ENCODE data around the gene MELTF. TPM values are rescaled to one million over a fixed set of nuclear protein-coding genes. Genes with fewer than 3 reads are reported as not detected.

MELTF gene
- total RNA-seq, 1 experiment from 2014 or later: 7.3 TPM

DNA sequence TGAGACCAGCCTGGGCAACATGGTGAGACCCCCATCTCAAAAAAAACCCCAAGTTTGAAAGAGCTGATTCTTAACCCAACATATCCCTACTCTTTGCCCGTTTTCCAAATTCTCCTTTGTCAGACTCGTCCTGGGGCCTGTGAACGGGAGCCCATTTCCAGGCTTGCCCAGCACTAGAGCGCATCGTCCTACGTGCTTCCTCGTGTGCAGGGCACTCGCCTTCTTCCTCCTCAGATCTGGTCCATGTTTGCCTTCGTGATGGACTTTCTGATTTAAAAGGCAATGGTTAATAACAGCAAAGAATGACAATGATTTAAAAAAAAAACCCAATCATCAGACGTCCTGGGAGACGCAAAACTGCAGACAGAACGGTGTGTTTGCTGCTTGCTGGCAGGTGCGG lies 10.1 kb downstream of the MELTF start (continued):
- TF ChIP-seq, protein P1, sequence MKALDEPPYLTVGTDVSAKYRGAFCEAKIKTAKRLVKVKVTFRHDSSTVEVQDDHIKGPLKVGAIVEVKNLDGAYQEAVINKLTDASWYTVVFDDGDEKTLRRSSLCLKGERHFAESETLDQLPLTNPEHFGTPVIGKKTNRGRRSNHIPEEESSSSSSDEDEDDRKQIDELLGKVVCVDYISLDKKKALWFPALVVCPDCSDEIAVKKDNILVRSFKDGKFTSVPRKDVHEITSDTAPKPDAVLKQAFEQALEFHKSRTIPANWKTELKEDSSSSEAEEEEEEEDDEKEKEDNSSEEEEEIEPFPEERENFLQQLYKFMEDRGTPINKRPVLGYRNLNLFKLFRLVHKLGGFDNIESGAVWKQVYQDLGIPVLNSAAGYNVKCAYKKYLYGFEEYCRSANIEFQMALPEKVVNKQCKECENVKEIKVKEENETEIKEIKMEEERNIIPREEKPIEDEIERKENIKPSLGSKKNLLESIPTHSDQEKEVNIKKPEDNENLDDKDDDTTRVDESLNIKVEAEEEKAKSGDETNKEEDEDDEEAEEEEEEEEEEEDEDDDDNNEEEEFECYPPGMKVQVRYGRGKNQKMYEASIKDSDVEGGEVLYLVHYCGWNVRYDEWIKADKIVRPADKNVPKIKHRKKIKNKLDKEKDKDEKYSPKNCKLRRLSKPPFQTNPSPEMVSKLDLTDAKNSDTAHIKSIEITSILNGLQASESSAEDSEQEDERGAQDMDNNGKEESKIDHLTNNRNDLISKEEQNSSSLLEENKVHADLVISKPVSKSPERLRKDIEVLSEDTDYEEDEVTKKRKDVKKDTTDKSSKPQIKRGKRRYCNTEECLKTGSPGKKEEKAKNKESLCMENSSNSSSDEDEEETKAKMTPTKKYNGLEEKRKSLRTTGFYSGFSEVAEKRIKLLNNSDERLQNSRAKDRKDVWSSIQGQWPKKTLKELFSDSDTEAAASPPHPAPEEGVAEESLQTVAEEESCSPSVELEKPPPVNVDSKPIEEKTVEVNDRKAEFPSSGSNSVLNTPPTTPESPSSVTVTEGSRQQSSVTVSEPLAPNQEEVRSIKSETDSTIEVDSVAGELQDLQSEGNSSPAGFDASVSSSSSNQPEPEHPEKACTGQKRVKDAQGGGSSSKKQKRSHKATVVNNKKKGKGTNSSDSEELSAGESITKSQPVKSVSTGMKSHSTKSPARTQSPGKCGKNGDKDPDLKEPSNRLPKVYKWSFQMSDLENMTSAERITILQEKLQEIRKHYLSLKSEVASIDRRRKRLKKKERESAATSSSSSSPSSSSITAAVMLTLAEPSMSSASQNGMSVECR (CRISPR knock-in tag; IDR thresholded peaks at IDR 0.05; ENCODE audit: borderline replicate concordance): no peak
- TF ChIP-seq EMX1 (CRISPR knock-in tag; IDR thresholded peaks at IDR 0.05) (no peak), TP53 (CRISPR knock-in tag; IDR thresholded peaks at IDR 0.05) (no peak), CREM (CRISPR knock-in tag; IDR thresholded peaks at IDR 0.05) (no peak), TEAD1 (CRISPR knock-in tag; IDR thresholded peaks at IDR 0.05) (no peak)
- TF ChIP-seq, protein P2, sequence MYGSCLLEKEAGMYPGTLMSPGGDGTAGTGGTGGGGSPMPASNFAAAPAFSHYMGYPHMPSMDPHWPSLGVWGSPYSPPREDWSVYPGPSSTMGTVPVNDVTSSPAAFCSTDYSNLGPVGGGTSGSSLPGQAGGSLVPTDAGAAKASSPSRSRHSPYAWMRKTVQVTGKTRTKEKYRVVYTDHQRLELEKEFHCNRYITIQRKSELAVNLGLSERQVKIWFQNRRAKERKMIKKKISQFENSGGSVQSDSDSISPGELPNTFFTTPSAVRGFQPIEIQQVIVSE (CRISPR knock-in tag; IDR thresholded peaks at IDR 0.05; ENCODE audit: borderline replicate concordance): no peak
- TF ChIP-seq, protein P3, sequence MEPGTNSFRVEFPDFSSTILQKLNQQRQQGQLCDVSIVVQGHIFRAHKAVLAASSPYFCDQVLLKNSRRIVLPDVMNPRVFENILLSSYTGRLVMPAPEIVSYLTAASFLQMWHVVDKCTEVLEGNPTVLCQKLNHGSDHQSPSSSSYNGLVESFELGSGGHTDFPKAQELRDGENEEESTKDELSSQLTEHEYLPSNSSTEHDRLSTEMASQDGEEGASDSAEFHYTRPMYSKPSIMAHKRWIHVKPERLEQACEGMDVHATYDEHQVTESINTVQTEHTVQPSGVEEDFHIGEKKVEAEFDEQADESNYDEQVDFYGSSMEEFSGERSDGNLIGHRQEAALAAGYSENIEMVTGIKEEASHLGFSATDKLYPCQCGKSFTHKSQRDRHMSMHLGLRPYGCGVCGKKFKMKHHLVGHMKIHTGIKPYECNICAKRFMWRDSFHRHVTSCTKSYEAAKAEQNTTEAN (CRISPR knock-in tag; IDR thresholded peaks at IDR 0.05): no peak

DNA sequence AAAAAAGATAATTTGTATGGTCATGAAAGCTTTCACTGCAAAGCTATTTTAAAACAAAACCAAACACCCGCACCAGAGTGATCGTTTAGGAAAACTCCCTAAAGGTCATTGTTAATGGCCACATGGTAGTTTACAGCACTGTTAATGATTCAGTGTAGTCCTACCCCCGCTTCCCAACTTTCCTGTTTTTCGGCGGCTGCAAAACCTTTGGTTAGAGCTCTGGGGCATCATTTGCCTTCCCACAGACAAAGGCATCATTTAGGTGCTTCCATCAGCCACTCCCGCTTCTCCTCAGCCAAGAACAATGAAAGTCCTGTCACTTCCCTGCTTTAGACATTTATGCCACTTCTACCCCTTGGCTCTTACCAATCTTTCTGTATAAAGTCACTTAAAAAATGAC lies 10.6 kb downstream of the MELTF start:
- Mint-ChIP-seq H3K4me3 (no peak overlapping the region), H3K4me1 (peaks cover 32% of the 10 kb centered on the region), H3K36me3 (no peaks in the 10 kb centered on the region), H3K27me3 (ENCODE audit: low read depth) (no peaks in the 10 kb centered on the region; the same call in 1 of the 2 replicates), H3K9me3 (no peaks in the 10 kb centered on the region), H3K27ac (no peak overlapping the region)
- no peak for ATAC-seq
- POLR2A ChIA-PET: no interaction called here
- TF ChIP-seq, protein P4, sequence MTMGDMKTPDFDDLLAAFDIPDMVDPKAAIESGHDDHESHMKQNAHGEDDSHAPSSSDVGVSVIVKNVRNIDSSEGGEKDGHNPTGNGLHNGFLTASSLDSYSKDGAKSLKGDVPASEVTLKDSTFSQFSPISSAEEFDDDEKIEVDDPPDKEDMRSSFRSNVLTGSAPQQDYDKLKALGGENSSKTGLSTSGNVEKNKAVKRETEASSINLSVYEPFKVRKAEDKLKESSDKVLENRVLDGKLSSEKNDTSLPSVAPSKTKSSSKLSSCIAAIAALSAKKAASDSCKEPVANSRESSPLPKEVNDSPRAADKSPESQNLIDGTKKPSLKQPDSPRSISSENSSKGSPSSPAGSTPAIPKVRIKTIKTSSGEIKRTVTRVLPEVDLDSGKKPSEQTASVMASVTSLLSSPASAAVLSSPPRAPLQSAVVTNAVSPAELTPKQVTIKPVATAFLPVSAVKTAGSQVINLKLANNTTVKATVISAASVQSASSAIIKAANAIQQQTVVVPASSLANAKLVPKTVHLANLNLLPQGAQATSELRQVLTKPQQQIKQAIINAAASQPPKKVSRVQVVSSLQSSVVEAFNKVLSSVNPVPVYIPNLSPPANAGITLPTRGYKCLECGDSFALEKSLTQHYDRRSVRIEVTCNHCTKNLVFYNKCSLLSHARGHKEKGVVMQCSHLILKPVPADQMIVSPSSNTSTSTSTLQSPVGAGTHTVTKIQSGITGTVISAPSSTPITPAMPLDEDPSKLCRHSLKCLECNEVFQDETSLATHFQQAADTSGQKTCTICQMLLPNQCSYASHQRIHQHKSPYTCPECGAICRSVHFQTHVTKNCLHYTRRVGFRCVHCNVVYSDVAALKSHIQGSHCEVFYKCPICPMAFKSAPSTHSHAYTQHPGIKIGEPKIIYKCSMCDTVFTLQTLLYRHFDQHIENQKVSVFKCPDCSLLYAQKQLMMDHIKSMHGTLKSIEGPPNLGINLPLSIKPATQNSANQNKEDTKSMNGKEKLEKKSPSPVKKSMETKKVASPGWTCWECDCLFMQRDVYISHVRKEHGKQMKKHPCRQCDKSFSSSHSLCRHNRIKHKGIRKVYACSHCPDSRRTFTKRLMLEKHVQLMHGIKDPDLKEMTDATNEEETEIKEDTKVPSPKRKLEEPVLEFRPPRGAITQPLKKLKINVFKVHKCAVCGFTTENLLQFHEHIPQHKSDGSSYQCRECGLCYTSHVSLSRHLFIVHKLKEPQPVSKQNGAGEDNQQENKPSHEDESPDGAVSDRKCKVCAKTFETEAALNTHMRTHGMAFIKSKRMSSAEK (CRISPR knock-in tag; IDR thresholded peaks at IDR 0.05; ENCODE audit: borderline replicate concordance): no peak
- no peak for TF ChIP-seq GABPB1 (CRISPR knock-in tag; IDR thresholded peaks at IDR 0.05)
- TF ChIP-seq, protein P5, sequence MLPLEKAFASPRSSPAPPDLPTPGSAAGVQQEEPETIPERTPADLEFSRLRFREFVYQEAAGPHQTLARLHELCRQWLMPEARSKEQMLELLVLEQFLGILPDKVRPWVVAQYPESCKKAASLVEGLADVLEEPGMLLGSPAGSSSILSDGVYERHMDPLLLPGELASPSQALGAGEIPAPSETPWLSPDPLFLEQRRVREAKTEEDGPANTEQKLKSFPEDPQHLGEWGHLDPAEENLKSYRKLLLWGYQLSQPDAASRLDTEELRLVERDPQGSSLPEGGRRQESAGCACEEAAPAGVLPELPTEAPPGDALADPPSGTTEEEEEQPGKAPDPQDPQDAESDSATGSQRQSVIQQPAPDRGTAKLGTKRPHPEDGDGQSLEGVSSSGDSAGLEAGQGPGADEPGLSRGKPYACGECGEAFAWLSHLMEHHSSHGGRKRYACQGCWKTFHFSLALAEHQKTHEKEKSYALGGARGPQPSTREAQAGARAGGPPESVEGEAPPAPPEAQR (CRISPR knock-in tag; IDR thresholded peaks at IDR 0.05): no peak
- CTCF ChIA-PET: interaction anchor here (1.2 kb wide), 1 partner anchor 10 kb away, joined by 5 read pairs; the partner anchor contains the start of gene MELTF
- DNase-seq (ENCODE audit: low spot score): no peak

DNA sequence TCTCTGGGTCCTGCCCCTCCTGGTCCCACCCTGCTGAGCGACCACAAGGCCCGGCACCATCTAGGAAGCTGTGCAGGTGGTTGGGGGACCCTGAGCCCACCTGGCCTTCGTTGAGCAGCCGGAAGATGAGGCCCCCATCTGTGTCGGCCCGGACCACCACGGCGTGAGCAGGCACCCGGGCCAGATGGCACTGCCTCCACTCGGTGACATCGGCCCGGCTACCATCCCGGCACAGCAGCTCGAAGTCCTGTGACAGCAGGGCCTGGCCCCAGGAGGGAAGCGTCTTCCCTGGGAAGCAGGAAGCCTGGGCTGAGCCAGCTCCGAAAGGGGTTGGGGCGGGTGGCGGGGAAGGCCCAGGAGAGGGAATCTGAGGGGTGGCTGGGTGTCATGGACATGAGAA lies 12.6 kb downstream of the MELTF start:
- Mint-ChIP-seq H3K9me3 (no peaks in the 10 kb centered on the region), H3K4me1 (peaks cover 13% of the 10 kb centered on the region), H3K27ac (no peak overlapping the region), H3K4me3 (no peak overlapping the region), H3K27me3 (ENCODE audit: low read depth) (no peaks in the 10 kb centered on the region; the same call in 1 of the 2 replicates), H3K36me3 (no peaks in the 10 kb centered on the region)
- no peak for ATAC-seq
- ChIA-PET POLR2A (no interaction called here), CTCF (interaction anchor here (1.8 kb wide), 1 partner anchor 13 kb away, joined by 8 read pairs; the partner anchor contains the start of gene MELTF)
- TF ChIP-seq, protein P6, sequence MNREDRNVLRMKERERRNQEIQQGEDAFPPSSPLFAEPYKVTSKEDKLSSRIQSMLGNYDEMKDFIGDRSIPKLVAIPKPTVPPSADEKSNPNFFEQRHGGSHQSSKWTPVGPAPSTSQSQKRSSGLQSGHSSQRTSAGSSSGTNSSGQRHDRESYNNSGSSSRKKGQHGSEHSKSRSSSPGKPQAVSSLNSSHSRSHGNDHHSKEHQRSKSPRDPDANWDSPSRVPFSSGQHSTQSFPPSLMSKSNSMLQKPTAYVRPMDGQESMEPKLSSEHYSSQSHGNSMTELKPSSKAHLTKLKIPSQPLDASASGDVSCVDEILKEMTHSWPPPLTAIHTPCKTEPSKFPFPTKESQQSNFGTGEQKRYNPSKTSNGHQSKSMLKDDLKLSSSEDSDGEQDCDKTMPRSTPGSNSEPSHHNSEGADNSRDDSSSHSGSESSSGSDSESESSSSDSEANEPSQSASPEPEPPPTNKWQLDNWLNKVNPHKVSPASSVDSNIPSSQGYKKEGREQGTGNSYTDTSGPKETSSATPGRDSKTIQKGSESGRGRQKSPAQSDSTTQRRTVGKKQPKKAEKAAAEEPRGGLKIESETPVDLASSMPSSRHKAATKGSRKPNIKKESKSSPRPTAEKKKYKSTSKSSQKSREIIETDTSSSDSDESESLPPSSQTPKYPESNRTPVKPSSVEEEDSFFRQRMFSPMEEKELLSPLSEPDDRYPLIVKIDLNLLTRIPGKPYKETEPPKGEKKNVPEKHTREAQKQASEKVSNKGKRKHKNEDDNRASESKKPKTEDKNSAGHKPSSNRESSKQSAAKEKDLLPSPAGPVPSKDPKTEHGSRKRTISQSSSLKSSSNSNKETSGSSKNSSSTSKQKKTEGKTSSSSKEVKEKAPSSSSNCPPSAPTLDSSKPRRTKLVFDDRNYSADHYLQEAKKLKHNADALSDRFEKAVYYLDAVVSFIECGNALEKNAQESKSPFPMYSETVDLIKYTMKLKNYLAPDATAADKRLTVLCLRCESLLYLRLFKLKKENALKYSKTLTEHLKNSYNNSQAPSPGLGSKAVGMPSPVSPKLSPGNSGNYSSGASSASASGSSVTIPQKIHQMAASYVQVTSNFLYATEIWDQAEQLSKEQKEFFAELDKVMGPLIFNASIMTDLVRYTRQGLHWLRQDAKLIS (CRISPR knock-in tag; IDR thresholded peaks at IDR 0.05; ENCODE audit: borderline replicate concordance): no peak
- TF ChIP-seq, protein P7, sequence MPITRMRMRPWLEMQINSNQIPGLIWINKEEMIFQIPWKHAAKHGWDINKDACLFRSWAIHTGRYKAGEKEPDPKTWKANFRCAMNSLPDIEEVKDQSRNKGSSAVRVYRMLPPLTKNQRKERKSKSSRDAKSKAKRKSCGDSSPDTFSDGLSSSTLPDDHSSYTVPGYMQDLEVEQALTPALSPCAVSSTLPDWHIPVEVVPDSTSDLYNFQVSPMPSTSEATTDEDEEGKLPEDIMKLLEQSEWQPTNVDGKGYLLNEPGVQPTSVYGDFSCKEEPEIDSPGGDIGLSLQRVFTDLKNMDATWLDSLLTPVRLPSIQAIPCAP (CRISPR knock-in tag; IDR thresholded peaks at IDR 0.05): no peak
- DNase-seq (ENCODE audit: low spot score): no peak
